ENCODE data around the gene IVNS1ABP.
"Not testable (repeated sequence)": the region's sequence is repeated elsewhere in the genome, so short reads cannot be mapped to it uniquely, and the experiment has no call there.

IVNS1ABP gene

GRCh38 chr1:185322636-185323035 lies 5.6 kb upstream of the IVNS1ABP start:
- Histone ChIP-seq H3K27me3 (no peaks in the 10 kb centered on the region), H3K36me3 (no peaks in the 10 kb centered on the region), H3K4me1 (no peaks in the 10 kb centered on the region), H3K9me3 (no peaks in the 10 kb centered on the region; the same call in 1 of the 2 replicates), H3K4me3 (ENCODE audit: low read depth, low read length) (no peak overlapping the region)
- TF ChIP-seq CTCF (IDR thresholded peaks at IDR 0.05; ENCODE audit: low read depth, low read length): no peak
- no peak for DNase-seq

DNA sequence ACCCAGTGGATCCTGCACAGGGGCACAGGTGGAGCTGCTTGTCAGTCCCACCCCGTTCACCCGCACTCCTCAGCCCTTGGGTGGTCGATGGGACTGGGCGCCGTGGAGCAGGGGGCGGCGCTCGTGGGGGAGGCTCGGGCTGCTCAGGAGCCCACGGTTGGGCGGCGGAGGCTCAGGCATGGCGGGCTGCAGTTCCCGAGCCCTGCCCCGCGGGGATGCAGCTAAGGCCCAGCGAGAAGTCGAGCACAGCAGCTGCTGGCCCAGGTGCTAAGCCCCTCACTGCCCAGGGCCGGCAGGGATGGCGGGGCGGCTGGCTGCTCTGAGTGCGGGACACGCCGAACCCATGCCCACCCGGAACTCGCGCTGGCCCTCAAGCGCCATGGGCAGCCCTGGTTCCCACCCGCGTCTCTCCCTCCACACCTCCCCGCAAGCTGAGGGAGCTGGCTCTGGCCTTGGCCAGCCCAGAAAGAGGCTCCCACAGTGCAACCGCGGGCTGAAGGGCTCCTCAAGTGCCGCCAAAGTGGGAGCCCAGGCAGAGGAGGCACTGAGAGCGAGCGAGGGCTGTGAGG lies 4.7 kb upstream of the IVNS1ABP start:
- H3K4me3 ChIP-seq (ENCODE audit: low read depth, low read length): not testable (repeated sequence)

GRCh38 chr1:185321104-185321503 lies 4.1 kb upstream of the IVNS1ABP start:
- H3K9me3 ChIP-seq; H3K36me3 ChIP-seq; H3K4me3 ChIP-seq (ENCODE audit: low read depth, low read length); H3K4me1 ChIP-seq; H3K27me3 ChIP-seq; DNase-seq: not testable (repeated sequence)

More for the DNA sequence above, 4.7 kb upstream of the IVNS1ABP start:
- H3K9me3 ChIP-seq, H3K27me3 ChIP-seq, DNase-seq, H3K4me1 ChIP-seq, H3K36me3 ChIP-seq: not testable (repeated sequence)

DNA sequence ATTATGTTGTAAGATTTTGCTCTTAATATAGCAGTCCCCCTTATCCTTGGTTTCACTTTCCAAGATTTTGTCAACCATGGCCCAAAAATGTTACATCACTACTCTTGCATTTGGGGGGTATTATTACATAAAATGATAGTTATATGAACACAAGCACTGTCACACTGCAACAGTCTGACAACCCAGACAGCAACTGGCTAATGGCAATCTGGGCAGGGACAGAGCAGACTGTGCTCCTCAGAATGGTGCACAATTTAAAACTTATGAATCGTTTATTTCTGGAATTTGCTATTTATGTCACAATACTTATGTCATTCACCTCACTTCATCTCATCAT lies 2.1 kb upstream of the IVNS1ABP start:
- Histone ChIP-seq H3K36me3 (peaks cover 10% of the 10 kb centered on the region), H3K4me3 (ENCODE audit: low read depth, low read length) (no peak overlapping the region), H3K4me1 (no peaks in the 10 kb centered on the region; the same call in 1 of the 2 replicates), H3K9me3 (no peaks in the 10 kb centered on the region; the same call in 1 of the 2 replicates), H3K27me3 (no peaks in the 10 kb centered on the region)
- no peak for TF ChIP-seq CTCF (IDR thresholded peaks at IDR 0.05; ENCODE audit: low read depth, low read length)
- DNase-seq: no peak

- TF ChIP-seq CTCF (IDR thresholded peaks at IDR 0.05; ENCODE audit: low read depth, low read length): no peak
- Histone ChIP-seq H3K36me3 (peaks cover 10% of the 10 kb centered on the region), H3K27me3 (no peaks in the 10 kb centered on the region), H3K4me3 (ENCODE audit: low read depth, low read length) (no peak overlapping the region), H3K4me1 (no peaks in the 10 kb centered on the region; the same call in 1 of the 2 replicates), H3K9me3 (no peaks in the 10 kb centered on the region; the same call in 1 of the 2 replicates)
- DNase-seq: no peak
Measured at GRCh38 chr1:185318431-185319138, 1.5 kb upstream of the IVNS1ABP start.

- no peak for TF ChIP-seq CTCF (IDR thresholded peaks at IDR 0.05; ENCODE audit: low read depth, low read length)
- Histone ChIP-seq H3K9me3 (no peaks in the 10 kb centered on the region; the same call in 1 of the 2 replicates), H3K4me1 (no peaks in the 10 kb centered on the region; the same call in 1 of the 2 replicates), H3K36me3 (peaks cover 10% of the 10 kb centered on the region), H3K4me3 (ENCODE audit: low read depth, low read length) (peak overlapping the region; percentile 78), H3K27me3 (no peaks in the 10 kb centered on the region)
- DNase-seq: no peak
Measured at GRCh38 chr1:185317886-185318310, 855 bp upstream of the IVNS1ABP start.
